Renal cortical epithelial cell (primary cell): ENCODE measurements around the gene ANKRD61. TPM values are rescaled to one million over a fixed set of nuclear protein-coding genes. Genes with fewer than 3 reads are reported as not detected.
"Not testable (repeated sequence)": the region's sequence is repeated elsewhere in the genome, so short reads cannot be mapped to it uniquely, and the experiment has no call there.

Source experiments
- DNase-seq: peaks from one replicate; pipeline ENCODE4 v3.0.0-alpha.2; 2011; ENCODE audit warnings: low read depth
- total RNA-seq: library from RNA; depleted of rRNA; stranded (reverse); fragments of >200 nt; gene quantifications from 2 replicates; pipeline ENCODE4 v1.2.3, GENCODE V29; 2014

ANKRD61 gene
- total RNA-seq, 1 donor from 2014 or later = 0.15 TPM

DNA sequence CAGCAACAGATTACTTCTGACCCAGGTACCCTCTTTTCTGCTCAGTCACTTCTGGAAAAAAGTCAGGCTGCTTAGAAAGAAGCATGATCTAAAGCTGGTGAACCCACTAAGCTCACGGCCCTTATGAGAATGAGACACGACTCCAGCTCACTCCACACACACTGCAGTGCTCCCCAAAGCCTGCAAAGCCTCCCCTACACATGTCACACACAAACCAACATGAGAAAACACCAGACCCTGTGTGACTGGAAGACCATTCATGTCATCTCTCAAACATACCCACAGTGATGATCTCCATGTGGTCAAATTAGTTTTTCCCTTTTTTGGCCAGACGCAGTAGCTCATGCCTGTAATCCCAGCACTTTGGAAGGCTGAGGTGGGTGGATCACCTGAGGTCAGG is 391 bp downstream of the ANKRD61 start:
- no peak for DNase-seq

DNA sequence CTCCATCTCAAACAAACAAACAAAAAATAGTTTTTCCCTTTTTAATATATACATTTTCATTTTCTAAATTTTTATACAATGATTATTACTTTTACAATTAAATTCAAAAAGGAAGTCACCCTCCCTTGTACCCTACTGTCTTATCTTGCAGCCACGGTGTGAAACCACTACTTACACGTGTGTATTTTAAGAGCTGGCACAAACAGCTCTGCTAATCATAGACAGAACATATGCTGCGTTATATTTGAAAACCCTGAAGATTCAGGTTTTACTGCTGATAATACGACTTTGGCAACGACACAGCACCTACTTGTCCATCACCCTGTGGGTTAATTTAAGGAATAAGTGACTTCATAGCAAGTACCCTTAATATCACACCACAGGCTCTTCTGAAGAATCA is 991 bp downstream of the ANKRD61 start:
- DNase-seq = no peak

DNA sequence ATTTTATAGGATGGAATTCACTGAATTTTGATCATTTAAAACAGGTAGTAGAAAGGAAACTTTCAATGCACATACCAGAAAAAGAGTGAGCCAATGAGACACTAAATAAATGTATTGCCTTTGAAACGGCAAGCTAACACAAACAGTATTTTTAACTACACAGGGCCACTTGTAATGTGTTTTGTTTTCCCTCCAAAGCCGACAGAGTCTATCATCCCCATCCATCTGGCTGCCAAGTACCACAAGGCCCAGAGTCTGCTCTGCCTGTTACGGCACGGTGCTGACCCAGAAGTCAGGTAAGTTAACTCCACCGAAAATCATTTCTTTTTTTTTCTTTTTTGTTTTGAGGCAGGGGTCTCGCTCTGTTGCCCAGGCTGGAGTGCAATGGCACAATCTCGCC is 1.5 kb downstream of the ANKRD61 start:
- no peak for DNase-seq

DNA sequence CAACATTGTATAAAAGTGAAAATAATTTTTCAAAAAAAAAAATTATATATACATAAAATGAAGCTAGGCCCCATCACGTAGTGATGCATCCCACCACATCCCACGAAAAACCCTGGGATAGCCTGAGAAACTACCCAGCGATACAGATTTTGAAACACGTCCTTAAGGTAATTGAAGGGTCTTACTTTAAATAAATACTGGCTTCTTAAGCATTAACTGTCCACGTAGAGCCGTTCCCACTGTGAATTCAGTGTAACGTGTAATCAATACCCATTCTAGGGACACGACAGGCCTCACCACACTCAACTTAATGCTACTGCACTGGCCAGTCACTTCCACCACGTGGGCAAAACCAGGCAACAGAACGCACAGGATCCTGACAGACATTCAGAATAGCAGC is 4.0 kb downstream of the ANKRD61 start:
- DNase-seq = no peak

DNA sequence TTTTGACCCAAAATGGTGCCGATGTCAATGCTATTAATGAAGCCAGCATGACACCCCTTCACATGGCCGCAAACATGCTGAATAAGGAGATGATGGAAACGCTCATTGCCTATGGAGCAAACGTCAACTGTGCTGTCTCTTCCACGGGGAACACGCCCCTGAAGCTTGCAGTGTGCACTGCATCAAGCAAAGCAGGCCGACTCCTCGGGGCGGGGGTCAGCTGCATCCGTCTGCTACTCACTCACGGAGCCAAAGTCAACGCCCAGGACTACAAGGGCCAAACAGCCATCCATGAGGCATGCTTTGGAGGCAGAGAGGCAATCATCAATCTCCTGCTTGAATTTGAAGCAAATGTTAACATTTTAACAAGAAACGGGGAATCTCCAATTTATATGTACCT is 4.5 kb downstream of the ANKRD61 start:
- no peak for DNase-seq

DNA sequence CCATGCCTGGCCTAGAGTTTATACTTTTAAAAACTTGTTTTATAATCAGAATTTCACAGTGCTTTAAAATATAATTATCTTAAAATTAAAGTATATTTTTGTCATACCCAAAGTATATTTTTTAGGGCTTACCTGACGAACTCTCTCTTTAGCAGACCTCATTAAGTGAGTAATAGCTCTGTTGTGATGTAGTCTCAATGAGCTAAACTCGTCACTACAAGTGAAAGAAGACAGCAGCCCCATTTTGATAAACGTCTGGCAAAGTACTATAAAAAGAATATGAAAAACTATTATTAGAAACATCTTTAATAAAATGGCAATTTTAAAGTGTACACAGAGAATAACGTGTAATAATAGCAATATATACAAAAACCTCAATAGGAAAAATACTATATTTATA is 18.6 kb downstream of the ANKRD61 start:
- no peak for DNase-seq

DNA sequence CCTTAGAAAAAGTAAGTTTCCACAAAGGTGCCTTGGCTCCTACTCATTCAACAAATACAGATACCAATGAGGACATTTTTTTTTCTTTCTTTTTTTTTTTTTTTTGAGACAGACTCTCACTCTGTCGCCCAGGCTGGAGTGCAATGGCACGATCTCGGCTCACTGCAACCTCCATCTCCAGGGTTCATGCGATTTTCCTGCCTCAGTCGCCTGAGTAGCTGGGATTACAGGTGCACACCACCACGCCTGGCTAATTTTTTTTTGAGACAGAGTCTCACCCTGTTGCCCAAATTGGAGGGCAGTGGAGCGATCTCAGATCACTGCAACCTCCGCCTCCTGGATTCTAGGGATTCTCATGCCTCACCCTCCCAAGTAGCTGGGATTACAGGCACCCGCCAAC is 20.0 kb downstream of the ANKRD61 start:
- not testable (repeated sequence) for DNase-seq

DNA sequence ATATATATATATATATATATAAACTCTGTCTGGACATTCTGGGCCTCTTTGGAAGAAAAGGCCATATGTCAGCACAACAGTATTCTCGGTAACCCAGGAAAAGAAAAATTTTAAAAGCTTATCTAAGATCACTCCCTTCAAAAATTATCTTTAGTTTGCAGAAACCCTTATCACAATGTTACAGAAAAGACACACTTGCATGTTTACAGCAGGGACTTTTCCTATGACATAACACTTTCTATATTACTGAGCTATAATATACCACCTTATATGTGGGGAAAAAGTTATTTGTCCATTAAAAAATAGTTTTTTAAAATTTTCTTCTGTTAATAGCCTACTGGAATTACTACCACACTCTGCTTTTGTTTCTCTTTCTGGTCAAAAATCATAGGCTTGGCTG is 25.4 kb downstream of the ANKRD61 start:
- no peak for DNase-seq

DNA sequence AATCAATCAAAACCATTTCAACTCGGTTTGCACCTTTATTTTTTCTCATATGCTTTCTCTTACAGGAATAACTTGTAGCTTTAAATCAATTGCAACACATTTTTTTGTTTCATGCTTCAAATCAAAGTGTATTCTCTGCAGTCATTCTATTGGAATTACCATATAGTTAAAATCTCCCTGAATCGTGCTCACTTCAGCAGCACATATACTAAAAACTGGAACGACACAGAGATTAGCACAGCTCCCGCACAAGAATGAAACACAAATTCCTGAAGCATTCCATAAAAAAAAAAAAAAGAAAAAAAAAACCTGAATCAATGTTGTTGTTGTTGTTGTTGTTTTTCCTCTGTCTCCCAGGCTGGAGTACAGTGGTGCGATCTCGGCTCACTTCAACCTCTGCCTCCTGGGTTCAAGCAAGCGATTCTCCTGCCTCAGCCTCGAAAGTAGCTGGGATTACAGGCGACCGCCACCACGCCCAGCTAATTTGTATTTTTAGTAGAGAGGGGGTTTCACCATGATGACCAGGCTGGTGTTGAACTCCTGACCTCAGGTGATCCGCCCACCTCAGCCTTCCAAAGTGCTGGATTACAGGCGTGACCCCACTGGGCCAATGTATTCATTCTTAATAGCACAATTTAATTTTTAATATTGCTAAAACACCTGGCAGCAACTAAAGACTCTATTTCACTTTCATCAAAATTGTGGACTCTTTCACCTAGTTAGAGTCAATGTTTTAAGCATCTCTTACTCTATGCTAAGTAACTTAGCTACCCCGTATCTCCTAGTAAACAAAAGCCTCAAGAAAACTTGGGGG is 26.3 kb downstream of the ANKRD61 start:
- DNase-seq = no peak

DNA sequence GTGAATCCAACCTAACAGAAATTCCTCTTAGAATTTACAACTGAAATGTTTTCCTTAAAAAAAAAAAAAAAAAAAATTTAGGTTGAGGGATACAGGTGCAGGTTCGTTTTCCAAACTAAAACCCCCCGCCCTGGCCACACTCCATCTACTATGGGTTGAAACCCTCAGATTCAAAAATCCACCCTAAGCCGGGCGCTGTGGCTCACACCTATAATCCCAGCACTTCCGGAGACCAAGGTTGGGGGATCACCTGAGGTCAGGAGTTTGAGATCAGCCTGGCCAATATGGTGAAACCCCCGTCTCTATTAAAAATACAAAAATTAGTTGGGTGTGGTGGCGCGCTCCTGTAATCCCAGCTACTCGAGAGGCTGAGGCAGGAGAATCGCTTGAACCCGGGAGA is 28.8 kb downstream of the ANKRD61 start:
- DNase-seq = not testable (repeated sequence)

DNA sequence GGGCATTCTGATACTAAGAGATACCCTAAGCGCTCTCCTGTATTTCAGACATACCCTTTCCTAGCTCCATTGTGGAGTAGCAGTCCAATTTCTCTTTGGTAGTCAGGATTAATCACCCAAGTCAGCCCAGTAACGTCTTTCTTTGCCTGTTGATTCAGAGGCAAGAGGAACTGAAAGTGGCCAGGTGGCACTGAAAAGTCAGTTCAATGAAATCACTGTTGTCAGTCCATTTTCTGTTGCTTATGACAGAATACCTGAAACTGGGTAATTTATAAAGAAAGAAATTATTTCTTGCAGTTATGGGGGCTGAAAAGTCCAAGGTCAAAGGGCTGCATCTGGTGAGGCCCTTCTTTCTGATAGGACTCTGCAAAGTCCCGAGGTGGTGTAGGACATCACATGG is 40.2 kb downstream of the ANKRD61 start:
- no peak for DNase-seq

DNA sequence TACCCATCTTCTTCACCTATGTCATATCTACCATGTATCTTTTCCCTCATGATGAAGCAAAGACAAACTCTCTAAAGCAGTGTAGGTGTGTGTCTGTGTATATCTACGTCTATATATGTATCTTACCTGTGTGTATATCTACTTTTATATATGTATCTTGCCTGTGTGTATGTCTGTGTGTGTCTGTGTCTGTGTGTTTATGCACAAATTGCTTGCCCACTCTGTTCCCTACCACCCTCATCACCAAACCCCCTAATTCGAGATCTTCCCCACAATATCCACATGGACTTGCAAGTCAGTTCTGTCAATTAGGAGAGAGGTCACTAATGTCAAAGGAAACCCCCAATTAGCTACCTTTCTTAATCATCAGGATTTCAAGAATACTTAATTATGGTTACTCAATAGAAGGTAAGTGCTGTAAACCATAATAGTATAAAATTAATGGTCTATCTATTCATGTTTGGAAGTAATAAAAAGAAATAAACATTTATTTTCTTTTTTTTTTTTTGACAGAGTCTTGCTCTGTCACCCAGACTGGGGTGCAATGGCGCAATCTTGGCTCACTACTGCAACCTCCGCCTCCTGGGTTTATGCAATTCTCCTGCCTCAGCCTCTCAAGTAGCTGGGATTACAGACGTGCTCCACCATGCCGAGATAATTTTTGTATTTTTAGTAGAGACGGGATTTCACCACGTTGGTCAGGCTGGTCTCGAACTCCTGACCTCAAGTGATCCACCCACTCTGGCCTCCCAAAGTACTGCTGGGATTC is 43.6 kb downstream of the ANKRD61 start:
- no peak for DNase-seq

DNA sequence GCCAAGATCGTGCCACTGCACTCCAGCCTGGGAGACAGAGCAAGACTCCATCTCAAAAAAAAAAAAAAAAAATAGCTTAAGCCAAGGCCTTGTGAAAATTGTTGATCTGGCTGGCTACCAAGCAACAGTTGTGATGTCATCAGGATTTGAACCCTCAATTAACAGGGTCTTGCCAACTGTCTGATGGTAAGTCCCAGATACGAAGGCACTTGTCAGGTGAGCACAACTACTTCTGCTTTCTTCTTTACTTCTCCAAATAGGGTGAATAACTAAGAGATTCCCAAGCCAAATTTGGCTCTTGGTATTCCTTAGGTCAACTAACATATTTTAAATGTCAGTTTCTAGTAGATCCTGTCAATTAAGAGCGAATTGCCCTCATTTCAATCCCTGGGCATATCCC is 47.4 kb downstream of the ANKRD61 start:
- DNase-seq = no peak

DNA sequence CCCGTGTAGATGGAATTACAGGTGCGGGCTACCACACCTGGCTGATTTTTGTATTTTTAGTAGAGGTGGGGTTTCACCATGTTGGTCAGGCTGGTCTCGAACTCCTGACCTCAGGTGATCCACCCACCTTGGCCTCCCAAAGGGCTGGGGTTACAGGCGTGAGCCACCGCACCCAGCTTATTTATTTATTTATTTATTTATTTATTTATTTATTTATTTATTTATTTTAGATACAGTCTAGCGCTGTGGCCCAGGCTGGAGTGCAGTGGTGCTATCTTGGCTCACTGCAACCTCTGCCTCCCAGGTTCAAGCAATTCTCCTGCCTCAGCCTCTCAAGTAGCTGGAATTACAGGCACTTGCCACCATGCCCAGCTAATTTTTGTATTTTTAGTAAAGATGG is 51.9 kb downstream of the ANKRD61 start:
- not testable (repeated sequence) for DNase-seq

Other genes starting within 250 kb of the ANKRD61 start
- gene RNF216, start 249.7 kb upstream of the ANKRD61 start, total RNA-seq = 27.4 and 40.6 TPM in 2 replicates
- not detected in 2 replicates for gene OCM, start 150.6 kb upstream of the ANKRD61 start, total RNA-seq
- gene CCZ1, start 132.6 kb upstream of the ANKRD61 start, total RNA-seq = 41.9 and 46.5 TPM in 2 replicates
- gene RSPH10B, start 60.7 kb upstream of the ANKRD61 start, total RNA-seq = 0.17 and 1.4 TPM in 2 replicates
- 27.8 and 35.2 TPM in 2 replicates for gene PMS2, start 22.3 kb upstream of the ANKRD61 start, total RNA-seq
- 56.6 and 101 TPM in 2 replicates for gene AIMP2, start 22.1 kb upstream of the ANKRD61 start, total RNA-seq
- 121 and 230 TPM in 2 replicates for gene EIF2AK1, start 27.8 kb downstream of the ANKRD61 start, total RNA-seq
- gene USP42, start 73.6 kb downstream of the ANKRD61 start, total RNA-seq = 3.0 and 9.3 TPM in 2 replicates
- 21.2 and 30.0 TPM in 2 replicates for gene CYTH3, start 241.2 kb downstream of the ANKRD61 start, total RNA-seq